OCI-LY1 (cell line): ENCODE data around the gene FLYWCH1.
"Not testable (repeated sequence)": the region's sequence is repeated elsewhere in the genome, so short reads cannot be mapped to it uniquely, and the experiment has no call there.

ENCODE experiments used
- H2AFZ ChIP-seq: fragments of 200-600 bp; sonication (generic), shearing (Covaris generic); 2 replicates; pipeline ENCODE4 v1.6.0; 2014; ENCODE audit warnings: antibody characterized with exemption, mild to moderate bottlenecking, low read length
- H3F3A ChIP-seq: fragments of 200-600 bp; sonication (generic), shearing (Covaris generic); 2 replicates; pipeline ENCODE4 v1.6.0; 2014; ENCODE audit warnings: mild to moderate bottlenecking, antibody characterized with exemption, low read length, moderate library complexity; ENCODE audit not compliant: insufficient read depth
- H3K27ac ChIP-seq: fragments of 200-600 bp; sonication (generic); 2 replicates; pipeline ENCODE4 v1.5.1; 2014; ENCODE audit warnings: low read length, mixed run types, mild to moderate bottlenecking, low read depth; ENCODE audit not compliant: poor library complexity, severe bottlenecking
- H3K27me3 ChIP-seq: fragments of 200-600 bp; sonication (generic); 2 replicates; pipeline ENCODE4 v1.6.0; 2014; ENCODE audit warnings: antibody characterized with exemption, mild to moderate bottlenecking, low read length, moderate library complexity; ENCODE audit not compliant: insufficient read depth
- H3K36me3 ChIP-seq: fragments of 200-600 bp; sonication (generic); 2 replicates; pipeline ENCODE4 v1.6.1; 2014; ENCODE audit warnings: mild to moderate bottlenecking, antibody characterized with exemption, low read length, moderate library complexity, mixed read lengths; ENCODE audit not compliant: insufficient read depth
- H3K4me1 ChIP-seq: fragments of 200-600 bp; sonication (generic); 2 replicates; pipeline ENCODE4 v1.5.1; 2014; ENCODE audit warnings: mild to moderate bottlenecking, low read length, moderate library complexity; ENCODE audit not compliant: insufficient read depth, severe bottlenecking
- H3K4me2 ChIP-seq: fragments of 200-600 bp; sonication (generic), shearing (Covaris generic); 2 replicates; pipeline ENCODE4 v1.6.1; 2014; ENCODE audit warnings: low read length
- H3K4me3 ChIP-seq: fragments of 200-600 bp; sonication (generic); 2 replicates; pipeline ENCODE4 v1.5.1; 2014; ENCODE audit warnings: low read length, low read depth, mild to moderate bottlenecking, mixed read lengths; ENCODE audit not compliant: poor library complexity, severe bottlenecking
- H3K79me2 ChIP-seq: fragments of 200-600 bp; shearing (Covaris generic); 2 replicates; pipeline ENCODE4 v1.6.1; 2016; ENCODE audit warnings: mixed run types, low read length, mixed read lengths; ENCODE audit not compliant: insufficient read depth
- H3K9ac ChIP-seq: fragments of 200-600 bp; sonication (generic), shearing (Covaris generic); 2 replicates; pipeline ENCODE4 v1.6.1; 2014; ENCODE audit warnings: mild to moderate bottlenecking, low read length, mixed read lengths
- H3K9me2 ChIP-seq: fragments of 200-600 bp; sonication (generic), shearing (Covaris generic); 2 replicates; pipeline ENCODE4 v1.6.1; 2014; ENCODE audit warnings: low read depth, mild to moderate bottlenecking, low read length, mixed read lengths
- H3K9me3 ChIP-seq: fragments of 200-600 bp; shearing (Covaris generic); 2 replicates; pipeline ENCODE4 v1.6.1; 2014; ENCODE audit warnings: low read length, mixed read lengths
- H4K20me1 ChIP-seq: fragments of 200-600 bp; sonication (generic), shearing (Covaris generic); 2 replicates; pipeline ENCODE4 v1.6.0; 2016; ENCODE audit warnings: mild to moderate bottlenecking, low read length; ENCODE audit not compliant: insufficient read depth
- EZH2 ChIP-seq: fragments of 200-600 bp; sonication (generic), shearing (Covaris generic); IDR thresholded peaks from 2 replicates; pipeline ENCODE4 v1.8.0; 2017; ENCODE audit warnings: borderline replicate concordance, mixed run types, mild to moderate bottlenecking, antibody characterized with exemption, low read length, moderate library complexity, mixed read lengths
- TF ChIP-seq, protein P1 (sequence below): fragments of 200-600 bp; sonication (generic), shearing (Covaris generic); IDR thresholded peaks from 2 replicates; pipeline ENCODE4 v1.5.1; 2017; ENCODE audit warnings: mild to moderate bottlenecking, antibody characterized with exemption, low read length, moderate library complexity, mixed read lengths

The FLYWCH1 gene

DNA sequence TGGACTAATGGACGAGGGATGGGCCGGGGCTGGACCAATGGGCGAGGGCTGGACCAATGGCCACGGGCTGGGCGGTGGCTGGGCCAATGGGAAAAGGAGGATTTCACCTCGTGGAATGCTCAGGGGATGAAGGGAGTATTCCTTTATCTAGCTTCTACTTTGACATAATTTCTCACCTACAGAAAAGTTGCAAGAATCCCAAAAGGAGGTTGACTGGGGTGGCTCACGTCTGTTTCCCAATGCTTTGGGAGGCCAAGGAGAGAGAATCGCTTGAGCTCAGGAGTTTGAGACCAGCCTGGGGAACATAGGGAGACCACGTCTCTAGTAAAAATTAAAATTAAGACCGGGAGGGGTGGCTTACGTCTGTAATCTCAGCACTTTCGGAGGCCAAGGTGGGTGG, 5.7 kb upstream of the FLYWCH1 start:
- H3K27me3 ChIP-seq: no peaks in the 10 kb centered on the region
- no peaks in the 10 kb centered on the region for H3K9me2 ChIP-seq
- H3K4me2 ChIP-seq: peak overlapping the region; percentile 41
- H3K4me3 ChIP-seq: peak overlapping the region; percentile 26
- no peak overlapping the region for H2AFZ ChIP-seq
- no peak for TF ChIP-seq EZH2
- TF ChIP-seq, protein P1, sequence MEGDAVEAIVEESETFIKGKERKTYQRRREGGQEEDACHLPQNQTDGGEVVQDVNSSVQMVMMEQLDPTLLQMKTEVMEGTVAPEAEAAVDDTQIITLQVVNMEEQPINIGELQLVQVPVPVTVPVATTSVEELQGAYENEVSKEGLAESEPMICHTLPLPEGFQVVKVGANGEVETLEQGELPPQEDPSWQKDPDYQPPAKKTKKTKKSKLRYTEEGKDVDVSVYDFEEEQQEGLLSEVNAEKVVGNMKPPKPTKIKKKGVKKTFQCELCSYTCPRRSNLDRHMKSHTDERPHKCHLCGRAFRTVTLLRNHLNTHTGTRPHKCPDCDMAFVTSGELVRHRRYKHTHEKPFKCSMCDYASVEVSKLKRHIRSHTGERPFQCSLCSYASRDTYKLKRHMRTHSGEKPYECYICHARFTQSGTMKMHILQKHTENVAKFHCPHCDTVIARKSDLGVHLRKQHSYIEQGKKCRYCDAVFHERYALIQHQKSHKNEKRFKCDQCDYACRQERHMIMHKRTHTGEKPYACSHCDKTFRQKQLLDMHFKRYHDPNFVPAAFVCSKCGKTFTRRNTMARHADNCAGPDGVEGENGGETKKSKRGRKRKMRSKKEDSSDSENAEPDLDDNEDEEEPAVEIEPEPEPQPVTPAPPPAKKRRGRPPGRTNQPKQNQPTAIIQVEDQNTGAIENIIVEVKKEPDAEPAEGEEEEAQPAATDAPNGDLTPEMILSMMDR: no peak
- H3K36me3 ChIP-seq: no peaks in the 10 kb centered on the region
- H3K4me1 ChIP-seq: peaks cover 10% of the 10 kb centered on the region
- no peaks in the 10 kb centered on the region for H4K20me1 ChIP-seq
- no peak overlapping the region for H3K27ac ChIP-seq
- peaks cover 6% of the 10 kb centered on the region; the same call in 1 of the 2 replicates for H3F3A ChIP-seq
- no peak overlapping the region for H3K9ac ChIP-seq
- no peaks in the 10 kb centered on the region for H3K79me2 ChIP-seq
- no peaks in the 10 kb centered on the region for H3K9me3 ChIP-seq

DNA sequence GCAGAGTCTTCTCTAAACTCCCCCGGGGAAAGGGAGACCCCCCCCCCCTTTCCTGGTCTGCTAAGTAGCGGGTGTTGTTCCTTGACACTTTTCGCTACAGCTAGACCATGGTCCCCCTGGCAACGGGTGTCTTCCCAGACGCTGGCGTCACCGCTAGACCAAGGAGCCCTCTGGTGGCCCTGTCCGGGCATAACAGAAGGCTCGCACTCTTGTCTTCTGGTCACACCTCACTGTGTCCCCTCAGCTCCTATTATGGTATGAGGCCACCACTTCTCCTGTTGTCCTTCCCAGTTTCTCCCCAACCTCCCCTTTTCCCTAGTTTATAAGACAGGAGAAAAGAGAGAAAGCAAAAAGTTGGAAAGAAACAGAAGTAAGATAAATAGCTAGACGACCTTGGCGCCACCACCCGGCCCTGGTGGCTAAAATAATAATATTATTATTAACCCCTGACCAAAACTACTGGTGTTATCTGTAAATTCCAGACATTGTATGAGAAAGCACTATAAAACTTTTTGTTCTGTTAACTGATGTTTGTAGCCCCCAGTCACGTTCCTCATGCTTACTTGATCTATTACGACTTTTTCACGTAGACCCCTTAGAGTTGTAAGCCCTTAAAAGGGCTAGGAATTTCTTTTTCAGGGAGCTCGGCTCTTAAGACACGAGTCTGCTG, 4.5 kb upstream of the FLYWCH1 start:
- Histone ChIP-seq H3K4me1 (peaks cover 14% of the 10 kb centered on the region), H3K4me2 (0 out of 2 replicates have a peak overlapping the region, but pooled peaks have one; percentile 17)
- not testable (repeated sequence) for H3K27me3 ChIP-seq, H3K9me2 ChIP-seq, H3K36me3 ChIP-seq, H3K79me2 ChIP-seq, H3K9ac ChIP-seq, H3F3A ChIP-seq, H4K20me1 ChIP-seq, H3K4me3 ChIP-seq, H2AFZ ChIP-seq, H3K27ac ChIP-seq, H3K9me3 ChIP-seq
- TF ChIP-seq, protein P1: peak; percentile 41

DNA sequence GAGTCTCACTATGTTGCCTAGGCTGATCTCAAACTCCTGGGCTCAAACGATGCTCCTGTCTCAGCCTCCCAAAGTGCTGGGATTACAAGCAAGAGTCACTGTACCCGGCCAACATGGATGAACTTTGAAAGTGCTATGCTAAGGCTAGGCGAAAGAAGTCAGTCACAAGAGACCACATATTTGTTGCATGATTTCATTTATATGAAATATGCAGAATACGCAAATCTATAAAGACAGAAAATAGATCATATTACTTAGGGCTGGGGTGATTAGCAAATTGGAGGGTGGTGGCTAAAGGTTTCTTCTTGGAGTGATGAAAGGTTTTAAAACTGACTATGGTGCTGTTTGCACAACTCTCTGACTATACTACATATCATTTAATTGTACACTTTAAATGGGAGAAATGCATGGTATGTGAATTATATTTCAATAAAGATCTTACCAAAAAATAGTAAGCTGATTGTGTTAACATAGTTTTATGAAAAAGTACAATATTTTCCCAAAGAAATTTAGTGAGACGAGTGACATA, 1.2 kb upstream of the FLYWCH1 start:
- Histone ChIP-seq H3K9me2 (no peaks in the 10 kb centered on the region), H2AFZ (no peak overlapping the region), H3F3A (peaks cover 6% of the 10 kb centered on the region; the same call in 1 of the 2 replicates), H3K27me3 (no peaks in the 10 kb centered on the region), H3K79me2 (no peaks in the 10 kb centered on the region), H3K9me3 (no peaks in the 10 kb centered on the region), H3K4me1 (peaks cover 20% of the 10 kb centered on the region), H3K4me2 (no peak overlapping the region), H4K20me1 (no peaks in the 10 kb centered on the region), H3K36me3 (peaks cover 8% of the 10 kb centered on the region; the same call in 1 of the 2 replicates), H3K9ac (no peak overlapping the region), H3K4me3 (no peak overlapping the region), H3K27ac (no peak overlapping the region)
- TF ChIP-seq, protein P1: no peak
- no peak for TF ChIP-seq EZH2
